Endodermal cell (in vitro differentiated cells): ENCODE measurements around the gene LSMEM2. TPM values are rescaled to one million over a fixed set of nuclear protein-coding genes. Genes with fewer than 3 reads are reported as not detected.

ENCODE experiments used
- DNase-seq: peaks from one replicate; pipeline ENCODE4 v3.0.0-alpha.2; 2017
- H3K27ac ChIP-seq: 2 replicates; pipeline ENCODE4 v1.5.1; 2013; ENCODE audit warnings: mild to moderate bottlenecking, low read depth, low read length, moderate library complexity
- H3K27me3 ChIP-seq: 2 replicates; pipeline ENCODE4 v1.6.1; 2013; ENCODE audit warnings: mild to moderate bottlenecking, low read length, moderate library complexity; ENCODE audit not compliant: insufficient read depth, control insufficient read depth, poor library complexity, severe bottlenecking
- H3K36me3 ChIP-seq: 2 replicates; pipeline ENCODE4 v1.7.0; 2013; ENCODE audit warnings: mild to moderate bottlenecking, low read length, moderate library complexity; ENCODE audit not compliant: control insufficient read depth, insufficient read depth
- H3K4me1 ChIP-seq: one replicate; pipeline ENCODE4 v1.7.0; 2013; ENCODE audit warnings: low read length; ENCODE audit not compliant: control insufficient read depth, insufficient read depth
- H3K4me3 ChIP-seq: 2 replicates; pipeline ENCODE4 v1.5.1; 2013; ENCODE audit warnings: mild to moderate bottlenecking, low read length, moderate library complexity
- H3K9ac ChIP-seq: 2 replicates; pipeline ENCODE4 v1.6.1; 2013; ENCODE audit warnings: mild to moderate bottlenecking, low read length, moderate library complexity; ENCODE audit not compliant: poor library complexity, severe bottlenecking; ENCODE audit errors: extremely low read depth
- H3K9me3 ChIP-seq: 2 replicates; pipeline ENCODE4 v1.6.1; 2013; ENCODE audit warnings: mild to moderate bottlenecking, low read length, moderate library complexity; ENCODE audit not compliant: control insufficient read depth
- H3K27ac Mint-ChIP-seq: 2 replicates; pipeline ENCODE4 v1.8.0; 2020; ENCODE audit warnings: mixed read lengths
- H3K27me3 Mint-ChIP-seq: 2 replicates; pipeline ENCODE4 v1.8.0; 2021; ENCODE audit warnings: mild to moderate bottlenecking, mixed read lengths; ENCODE audit not compliant: insufficient read depth
- H3K36me3 Mint-ChIP-seq: 2 replicates; pipeline ENCODE4 v1.8.0; 2020; ENCODE audit warnings: low read depth, mixed read lengths
- H3K4me1 Mint-ChIP-seq: 2 replicates; pipeline ENCODE4 v1.8.0; 2020; ENCODE audit warnings: mixed read lengths
- H3K4me3 Mint-ChIP-seq: 2 replicates; pipeline ENCODE4 v1.8.0; 2020; ENCODE audit warnings: mild to moderate bottlenecking, moderate library complexity, mixed read lengths
- H3K9me3 Mint-ChIP-seq: 2 replicates; pipeline ENCODE4 v1.8.0; 2020; ENCODE audit warnings: mild to moderate bottlenecking, mixed read lengths
- WGBS, 2 experiments: methylation state at CpG; one replicate each; pipeline versions ENCODE4 v1.1.5 to v1.1.7; 2013; ENCODE audit warnings: missing lambda C conversion rate in 2 of 2, mixed read lengths in 1 of 2; ENCODE audit not compliant: insufficient coverage in 1 of 2, insufficient read length in 1 of 2; 5-methylcytosine and 5-hydroxymethylcytosine counted together
- total RNA-seq, 2 donors: library from RNA; stranded (reverse); fragmentation: NEBNext Ultra II Directional in 1 of 2; extraction: Animal tissue kit (Norgen Biotek cat#: 25700) in 1 of 2; gene quantifications; 2 replicates in 1 of 2; 3 replicates in 1 of 2; pipeline ENCODE4 v1.2.1, GENCODE V29; 2021
- TF ChIP-seq, protein P1 (sequence below): fragments of 200-600 bp; sonication (generic); conservative IDR thresholded peaks from 2 replicates; pipeline ENCODE4 v1.5.0; 2021; ENCODE audit warnings: antibody characterized with exemption, mild to moderate bottlenecking

LSMEM2 gene
- total RNA-seq, 2 donors from 2014 or later, result not detected

DNA sequence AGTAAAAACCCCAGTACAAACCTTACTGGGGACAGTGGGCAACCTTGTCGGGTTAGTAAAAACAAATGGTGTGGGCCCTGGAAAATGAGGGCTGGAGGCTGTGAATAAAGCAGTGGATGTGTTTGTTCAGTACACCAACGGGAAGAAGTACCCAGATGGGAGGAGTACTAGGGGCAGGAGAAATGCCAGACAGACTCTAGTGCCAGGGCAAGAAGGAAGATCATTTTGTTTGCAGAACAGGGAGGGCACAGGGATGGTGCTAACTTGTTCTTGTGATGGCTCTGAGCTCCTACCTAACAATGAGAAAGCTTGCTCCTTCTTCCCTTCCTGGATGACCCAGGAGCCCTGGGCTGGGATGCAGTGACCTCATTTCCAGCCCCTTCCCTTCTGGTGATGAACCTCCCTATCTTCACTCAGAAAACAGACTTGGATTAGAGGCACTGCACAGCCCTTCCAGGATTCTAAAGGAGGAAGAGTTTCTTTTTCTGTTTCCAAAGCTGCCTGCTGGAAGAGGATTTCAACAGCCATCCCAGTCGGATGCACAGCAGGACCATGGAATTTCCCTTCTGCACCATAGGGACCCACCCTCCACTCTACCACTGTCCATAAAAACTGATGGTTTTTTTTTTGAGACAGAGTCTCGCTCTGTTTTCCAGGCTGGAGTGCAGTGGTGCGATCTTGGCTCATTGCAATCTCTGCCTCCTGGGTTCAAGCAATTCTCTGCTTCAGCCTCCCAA lies 55.6 kb downstream of the LSMEM2 start:
- Histone ChIP-seq H3K27ac (no peak overlapping the region), H3K9ac (no peak overlapping the region), H3K4me3 (peak overlapping the region; percentile 3), H3K27me3 (peaks cover 15% of the 10 kb centered on the region), H3K36me3 (peaks cover 38% of the 10 kb centered on the region), H3K9me3 (no peaks in the 10 kb centered on the region), H3K4me1 (peaks cover 10% of the 10 kb centered on the region)
- Mint-ChIP-seq H3K9me3 (no peaks in the 10 kb centered on the region), H3K4me1 (peaks cover 10% of the 10 kb centered on the region), H3K27ac (no peak overlapping the region), H3K27me3 (peaks cover 15% of the 10 kb centered on the region), H3K4me3 (no peak overlapping the region), H3K36me3 (peaks cover 28% of the 10 kb centered on the region)
- no peak for DNase-seq
- WGBS, 2 experiments, result 93 to 100% methylated on average over 5 of the region's 5 CpGs
- TF ChIP-seq, protein P1, sequence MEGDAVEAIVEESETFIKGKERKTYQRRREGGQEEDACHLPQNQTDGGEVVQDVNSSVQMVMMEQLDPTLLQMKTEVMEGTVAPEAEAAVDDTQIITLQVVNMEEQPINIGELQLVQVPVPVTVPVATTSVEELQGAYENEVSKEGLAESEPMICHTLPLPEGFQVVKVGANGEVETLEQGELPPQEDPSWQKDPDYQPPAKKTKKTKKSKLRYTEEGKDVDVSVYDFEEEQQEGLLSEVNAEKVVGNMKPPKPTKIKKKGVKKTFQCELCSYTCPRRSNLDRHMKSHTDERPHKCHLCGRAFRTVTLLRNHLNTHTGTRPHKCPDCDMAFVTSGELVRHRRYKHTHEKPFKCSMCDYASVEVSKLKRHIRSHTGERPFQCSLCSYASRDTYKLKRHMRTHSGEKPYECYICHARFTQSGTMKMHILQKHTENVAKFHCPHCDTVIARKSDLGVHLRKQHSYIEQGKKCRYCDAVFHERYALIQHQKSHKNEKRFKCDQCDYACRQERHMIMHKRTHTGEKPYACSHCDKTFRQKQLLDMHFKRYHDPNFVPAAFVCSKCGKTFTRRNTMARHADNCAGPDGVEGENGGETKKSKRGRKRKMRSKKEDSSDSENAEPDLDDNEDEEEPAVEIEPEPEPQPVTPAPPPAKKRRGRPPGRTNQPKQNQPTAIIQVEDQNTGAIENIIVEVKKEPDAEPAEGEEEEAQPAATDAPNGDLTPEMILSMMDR, result no peak

DNA sequence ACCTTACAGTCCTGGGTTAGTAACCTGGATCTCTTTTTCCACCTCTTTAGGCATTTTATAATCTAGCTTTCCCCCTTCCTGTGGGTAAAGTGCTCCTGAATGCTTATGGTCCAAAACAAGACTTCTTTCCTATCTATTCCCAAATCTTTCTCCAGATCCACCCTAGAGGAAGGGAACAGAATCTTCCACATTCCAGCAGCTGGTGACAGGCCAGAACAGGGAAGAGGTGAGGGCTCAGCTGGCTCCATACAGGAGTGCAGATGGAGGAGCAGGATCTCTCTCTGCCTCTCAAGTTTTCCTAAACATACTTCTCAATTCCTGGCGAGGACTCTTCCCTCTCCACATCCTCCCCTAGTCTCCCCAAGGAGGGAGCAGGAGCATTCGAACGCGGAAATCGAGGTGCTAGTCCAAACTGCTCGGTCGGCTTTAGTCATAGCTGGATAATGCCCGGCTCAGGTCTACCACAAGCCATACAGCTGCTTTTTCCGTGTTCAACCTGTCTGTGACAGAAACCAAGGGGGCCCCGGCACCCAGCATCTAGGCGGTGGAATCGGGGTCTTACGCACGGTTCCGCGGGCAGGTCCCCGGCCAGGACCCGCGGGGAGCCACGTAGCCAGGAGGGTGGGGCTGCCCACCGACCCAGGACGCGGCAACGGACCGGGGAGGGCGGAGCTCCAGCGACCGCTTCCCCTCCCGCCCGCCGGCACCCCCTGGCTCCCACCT lies 57.7 kb downstream of the LSMEM2 start:
- H3K9ac ChIP-seq, result peak overlapping the region; percentile 64
- Mint-ChIP-seq H3K9me3 (no peaks in the 10 kb centered on the region), H3K36me3 (peaks cover 10% of the 10 kb centered on the region), H3K4me1 (peaks cover 10% of the 10 kb centered on the region), H3K27me3 (peaks cover 34% of the 10 kb centered on the region), H3K27ac (peak overlapping the region; percentile 98), H3K4me3 (peak overlapping the region; percentile 80)
- DNase-seq, result no peak
- no peaks in the 10 kb centered on the region for H3K9me3 ChIP-seq
- WGBS, 2 experiments, result 0% methylated on average over 15 to 31 of the region's 31 CpGs
- TF ChIP-seq, protein P1, result peak; percentile 50
- peaks cover 17% of the 10 kb centered on the region for H3K36me3 ChIP-seq
- peaks cover 36% of the 10 kb centered on the region for H3K27me3 ChIP-seq
- peak overlapping the region; percentile 92 for H3K4me3 ChIP-seq
- H3K27ac ChIP-seq, result peak overlapping the region; percentile 67
- H3K4me1 ChIP-seq, result peaks cover 10% of the 10 kb centered on the region

DNA sequence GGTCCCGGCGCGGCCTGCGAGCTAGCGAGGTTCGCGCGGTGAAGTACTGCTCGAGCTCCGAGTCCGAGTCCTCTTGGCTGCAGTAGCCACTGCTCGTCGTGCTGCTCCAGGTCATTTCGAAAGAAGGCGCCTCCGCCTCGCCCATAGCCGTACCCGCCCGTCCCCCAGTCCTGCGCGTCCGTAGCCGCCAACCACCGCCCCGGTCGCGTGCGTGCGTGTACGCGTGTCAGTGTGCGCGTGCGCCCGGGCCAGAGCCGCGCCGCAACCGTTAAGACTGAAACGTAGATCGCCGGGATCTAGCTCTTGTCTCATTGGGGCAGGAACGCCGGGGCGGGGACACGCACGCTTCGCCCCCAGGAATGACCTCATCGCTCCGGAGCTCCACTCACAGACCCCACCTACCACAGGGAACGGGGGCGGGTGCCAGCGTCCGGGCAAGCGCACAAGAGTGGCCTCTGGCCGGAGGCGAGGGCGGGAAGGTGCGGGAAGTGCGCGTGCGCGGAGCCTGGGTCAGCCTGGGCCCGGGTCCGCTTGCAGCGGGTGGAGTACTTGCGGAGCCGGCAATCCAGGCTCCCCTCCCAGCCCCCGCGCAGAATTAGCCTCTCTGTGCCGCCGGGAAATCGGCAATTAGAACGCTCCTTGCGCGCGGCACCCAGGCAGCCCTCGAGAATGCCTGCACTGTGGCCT lies 58.4 kb downstream of the LSMEM2 start:
- peak; percentile 100 for DNase-seq
- Histone ChIP-seq H3K36me3 (peaks cover 10% of the 10 kb centered on the region), H3K9me3 (no peaks in the 10 kb centered on the region), H3K4me1 (peaks cover 10% of the 10 kb centered on the region), H3K4me3 (peak overlapping the region; percentile 92), H3K27me3 (peaks cover 43% of the 10 kb centered on the region), H3K9ac (peak overlapping the region; percentile 64), H3K27ac (peak overlapping the region; percentile 67)
- WGBS, 2 experiments, result 0 to 1% methylated on average over 13 to 79 of the region's 79 CpGs
- H3K36me3 Mint-ChIP-seq, result peaks cover 6% of the 10 kb centered on the region
- peak overlapping the region; percentile 98 for H3K27ac Mint-ChIP-seq
- peaks cover 10% of the 10 kb centered on the region for H3K4me1 Mint-ChIP-seq
- TF ChIP-seq, protein P1, result no peak
- peak overlapping the region; percentile 80 for H3K4me3 Mint-ChIP-seq
- no peaks in the 10 kb centered on the region for H3K9me3 Mint-ChIP-seq
- peaks cover 41% of the 10 kb centered on the region for H3K27me3 Mint-ChIP-seq

Other genes with a start within 250 kb of the LSMEM2 start
- gene RBM5, start 190.2 kb upstream of the LSMEM2 start, total RNA-seq, result 100 to 1,000 TPM; 153 to 166 TPM
- 10 to 100 TPM; 44.8 to 63.2 TPM for gene SEMA3F, start 123.8 kb upstream of the LSMEM2 start, total RNA-seq
- gene GNAT1, start 87.5 kb upstream of the LSMEM2 start, total RNA-seq, result 1 to 10 TPM in 1 of 2 donors, under 1 TPM in 1; 0.42 to 1.2 TPM
- gene SLC38A3, start 73.8 kb upstream of the LSMEM2 start, total RNA-seq, result 1 to 10 TPM; 1.5 to 1.9 TPM
- 100 to 1,000 TPM; 243 to 278 TPM for gene GNAI2, start 42.9 kb upstream of the LSMEM2 start, total RNA-seq
- 10 to 100 TPM in 1 of 2 donors, 1 to 10 TPM in 1; 6.5 to 10.3 TPM for gene SEMA3B, start 9.9 kb upstream of the LSMEM2 start, total RNA-seq
- 10 to 100 TPM; 56.6 to 70.9 TPM for gene IFRD2, start 13.3 kb downstream of the LSMEM2 start, total RNA-seq
- gene HYAL3, start 20.3 kb downstream of the LSMEM2 start, total RNA-seq, result 1 to 10 TPM; 2.6 to 3.3 TPM
- gene NAA80, start 20.3 kb downstream of the LSMEM2 start, total RNA-seq, result 10 to 100 TPM in 1 of 2 donors, 1 to 10 TPM in 1; 9.7 to 12.8 TPM
- 1 to 10 TPM in 1 of 2 donors, under 1 TPM in 1; 0.92 to 1.8 TPM for gene HYAL1, start 24.5 kb downstream of the LSMEM2 start, total RNA-seq
- 10 to 100 TPM; 55.3 to 61.1 TPM for gene HYAL2, start 43.7 kb downstream of the LSMEM2 start, total RNA-seq
- gene TUSC2, start 49.1 kb downstream of the LSMEM2 start, total RNA-seq, result 10 to 100 TPM; 23.5 to 28.1 TPM
- gene RASSF1, start 61.7 kb downstream of the LSMEM2 start, total RNA-seq, result 10 to 100 TPM in 1 of 2 donors, 1 to 10 TPM in 1; 9.4 to 17.2 TPM
- 1 to 10 TPM in 1 of 2 donors, under 1 TPM in 1; 0.22 to 1.4 TPM for gene ZMYND10, start 66.6 kb downstream of the LSMEM2 start, total RNA-seq
- gene NPRL2, start 71.7 kb downstream of the LSMEM2 start, total RNA-seq, result 10 to 100 TPM; 21.8 TPM
- 10 to 100 TPM in 1 of 2 donors, 1 to 10 TPM in 1; 8.5 to 14.6 TPM for gene CYB561D2, start 71.8 kb downstream of the LSMEM2 start, total RNA-seq
- gene TMEM115, start 80.4 kb downstream of the LSMEM2 start, total RNA-seq, result 10 to 100 TPM; 30.1 to 32.2 TPM
- 10 to 100 TPM; 17.6 to 20.7 TPM for gene CACNA2D2, start 224.5 kb downstream of the LSMEM2 start, total RNA-seq